HEK293 (cell line): ENCODE measurements around the gene PMM1.

Experiments
- CTCF ChIA-PET: fragments of 350-600 bp; formaldehyde crosslinking; extraction: SDS; loops from one replicate; lab custom pipeline; 2021; ENCODE audit warnings: antibody characterized with exemption; lab: Yijun Ruan, JAX
- POLR2A ChIA-PET: fragments of 300-600 bp; formaldehyde crosslinking; extraction: SDS; loops from one replicate; lab custom pipeline; 2020; ENCODE audit warnings: antibody characterized with exemption, inconsistent platforms; lab: Yijun Ruan, JAX
- H3K27ac ChIP-seq: fragments of 200-500 bp; sonication (Bioruptor generic); 2 replicates; pipeline ENCODE4 v1.5.1; 2014; ENCODE audit warnings: low read depth, low read length, control low read depth, inconsistent platforms; ENCODE audit errors: extremely low read depth
- H3K36me3 ChIP-seq, 2 experiments: fragments of 200-500 bp in 1 of 2; sonication (Bioruptor generic) in 1 of 2; 1 replicate in 1 of 2; 2 replicates in 1 of 2; pipeline ENCODE4 v1.5.1; 2014 to 2017; ENCODE audit warnings: inconsistent platforms in 2 of 2, low read length in 2 of 2; ENCODE audit not compliant: control insufficient read depth in 2 of 2, insufficient read depth in 1 of 2
- H3K4me1 ChIP-seq: fragments of 200-500 bp; sonication (Bioruptor generic); 2 replicates; pipeline ENCODE4 v1.5.1; 2014; ENCODE audit warnings: mild to moderate bottlenecking, low read length, inconsistent platforms; ENCODE audit not compliant: control insufficient read depth, insufficient read depth
- H3K4me3 ChIP-seq: 2 replicates; pipeline ENCODE4 v1.5.1; 2011; ENCODE audit warnings: low read depth, mild to moderate bottlenecking, control low read depth, low read length, moderate library complexity
- H3K9me3 ChIP-seq: fragments of 200-500 bp; sonication (Bioruptor generic); 2 replicates; pipeline ENCODE4 v1.5.1; 2014; ENCODE audit warnings: low read depth, low read length, inconsistent platforms; ENCODE audit not compliant: control insufficient read depth, insufficient read depth
- GFI1B ChIP-seq: fragments of 450-650 bp; formaldehyde crosslinking; IDR thresholded peaks from 2 replicates; pipeline ENCODE4 v1.5.1; 2016; ENCODE audit warnings: missing biosample characterization, missing genetic modification characterization
- KLF16 ChIP-seq: fragments of 450-650 bp; formaldehyde crosslinking; IDR thresholded peaks from 2 replicates; pipeline ENCODE4 v1.5.1; 2017; ENCODE audit warnings: missing biosample characterization, missing genetic modification characterization
- PRDM2 ChIP-seq: fragments of 450-650 bp; formaldehyde crosslinking; IDR thresholded peaks from 2 replicates; pipeline ENCODE4 v1.5.1; 2016; ENCODE audit warnings: missing biosample characterization, missing genetic modification characterization, borderline replicate concordance
- SALL2 ChIP-seq: fragments of 450-650 bp; formaldehyde crosslinking; IDR thresholded peaks from 2 replicates; pipeline ENCODE4 v1.5.0; 2017; ENCODE audit warnings: missing biosample characterization, mild to moderate bottlenecking, missing genetic modification characterization, borderline replicate concordance
- ZNF121 ChIP-seq: fragments of 450-650 bp; formaldehyde crosslinking; IDR thresholded peaks from 2 replicates; pipeline ENCODE4 v1.5.1; 2016; ENCODE audit warnings: missing biosample characterization, missing genetic modification characterization
- ZNF341 ChIP-seq: fragments of 450-650 bp; formaldehyde crosslinking; IDR thresholded peaks from 2 replicates; pipeline ENCODE4; 2016; ENCODE audit warnings: low read depth, missing biosample characterization, missing genetic modification characterization
- ZNF366 ChIP-seq: fragments of 450-650 bp; formaldehyde crosslinking; conservative IDR thresholded peaks from 2 replicates; pipeline ENCODE4 v1.5.1; 2016; ENCODE audit warnings: missing biosample characterization, missing genetic modification characterization
- ZNF658 ChIP-seq: fragments of 450-650 bp; formaldehyde crosslinking; IDR thresholded peaks from 2 replicates; pipeline ENCODE4; 2016; ENCODE audit warnings: missing biosample characterization, missing genetic modification characterization
- ZNF792 ChIP-seq: fragments of 450-650 bp; formaldehyde crosslinking; IDR thresholded peaks from 2 replicates; pipeline ENCODE4 v1.5.1; 2016; ENCODE audit warnings: missing biosample characterization, missing genetic modification characterization
- ZNF830 ChIP-seq: fragments of 450-650 bp; IDR thresholded peaks from 2 replicates; pipeline ENCODE4 v1.5.0; 2018; ENCODE audit warnings: missing biosample characterization, missing genetic modification characterization, low read depth, mild to moderate bottlenecking, moderate library complexity
- ZNF837 ChIP-seq: fragments of 450-650 bp; formaldehyde crosslinking; IDR thresholded peaks from 2 replicates; pipeline ENCODE4 v1.5.1; 2016; ENCODE audit warnings: missing biosample characterization, missing genetic modification characterization
- TF ChIP-seq, protein P1 (sequence below): fragments of 450-650 bp; formaldehyde crosslinking; IDR thresholded peaks from 2 replicates; pipeline ENCODE4 v1.5.1; 2016; ENCODE audit warnings: missing biosample characterization, missing genetic modification characterization
- TF ChIP-seq, protein P2 (sequence below): fragments of 450-650 bp; formaldehyde crosslinking; IDR thresholded peaks from 2 replicates; pipeline ENCODE4 v1.5.1; 2016; ENCODE audit warnings: missing biosample characterization, missing genetic modification characterization

Gene PMM1

DNA sequence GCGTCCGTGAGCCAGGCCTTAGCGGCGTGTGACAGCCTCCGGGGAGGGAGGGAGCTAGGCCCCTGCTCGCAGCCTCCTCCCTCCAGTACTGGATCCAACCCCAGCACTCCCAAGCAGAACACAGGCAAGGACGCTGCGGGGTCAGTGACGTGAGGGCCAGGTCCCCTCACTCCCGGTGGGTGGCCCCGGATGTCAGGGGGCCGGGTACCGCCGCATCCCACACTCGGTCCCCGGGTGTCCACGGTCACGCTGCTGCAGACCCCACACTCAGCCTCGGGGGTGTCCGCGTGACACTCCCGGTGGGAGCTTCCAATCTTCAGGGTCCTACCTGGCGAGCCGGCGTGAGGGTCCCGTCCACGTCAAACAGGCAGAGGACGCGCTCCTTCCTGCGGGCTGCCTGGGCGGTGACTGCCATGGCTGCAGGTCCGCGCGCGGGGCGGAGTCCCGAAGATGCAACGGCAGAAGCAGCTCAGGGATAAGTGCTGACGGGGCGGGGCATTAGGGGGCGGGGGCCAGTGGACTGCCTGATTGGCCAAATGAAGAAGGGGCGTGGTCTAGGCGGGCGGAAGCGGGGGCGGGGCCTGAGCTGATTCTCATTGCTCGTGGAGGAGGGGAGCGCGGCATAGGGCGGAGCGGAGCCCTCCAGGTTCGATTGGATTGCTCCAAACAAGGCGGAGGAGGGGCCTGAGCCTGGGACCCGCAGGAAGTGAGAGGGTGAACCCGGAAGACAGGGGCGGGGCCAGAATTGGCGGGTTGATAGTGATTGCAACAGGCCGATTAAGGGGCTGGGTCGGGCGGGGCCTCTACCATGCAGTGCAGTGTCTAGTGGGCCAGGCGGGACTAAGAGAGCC lies at the start of gene PMM1 (continued):
- TF ChIP-seq PRDM2 (tag by site-specific recombination) (peak; percentile 45; the same call in 1 of the 2 replicates), ZNF341 (tag by site-specific recombination) (peak; percentile 91), SALL2 (no peak), GFI1B (tag by site-specific recombination) (no peak), ZNF366 (tag by site-specific recombination) (0 out of 2 replicates have a peak, but pooled peaks have one; percentile 54), KLF16 (tag by site-specific recombination) (peak; percentile 82), ZNF121 (tag by site-specific recombination) (0 out of 2 replicates have a peak, but pooled peaks have one; percentile 54)

- Histone ChIP-seq H3K4me1 (no peaks in the 10 kb centered on the region), H3K36me3 (peaks cover 95 to 98% of the 10 kb centered on the region in 2 experiments), H3K9me3 (no peaks in the 10 kb centered on the region), H3K27ac (no peak overlapping the region), H3K4me3 (no peak overlapping the region)
- CTCF ChIA-PET: interaction anchor here (0.8 kb wide), 1 partner anchor 1482 kb away, joined by 4 read pairs; no protein-coding TSS in a partner anchor
- POLR2A ChIA-PET: interaction anchor here (1.0 to 3.2 kb wide), 2 partner anchors 16 to 18 kb away, joined by 5 to 12 read pairs; partner anchors contain the start of genes DESI1 and XRCC6
- TF ChIP-seq, protein P1, sequence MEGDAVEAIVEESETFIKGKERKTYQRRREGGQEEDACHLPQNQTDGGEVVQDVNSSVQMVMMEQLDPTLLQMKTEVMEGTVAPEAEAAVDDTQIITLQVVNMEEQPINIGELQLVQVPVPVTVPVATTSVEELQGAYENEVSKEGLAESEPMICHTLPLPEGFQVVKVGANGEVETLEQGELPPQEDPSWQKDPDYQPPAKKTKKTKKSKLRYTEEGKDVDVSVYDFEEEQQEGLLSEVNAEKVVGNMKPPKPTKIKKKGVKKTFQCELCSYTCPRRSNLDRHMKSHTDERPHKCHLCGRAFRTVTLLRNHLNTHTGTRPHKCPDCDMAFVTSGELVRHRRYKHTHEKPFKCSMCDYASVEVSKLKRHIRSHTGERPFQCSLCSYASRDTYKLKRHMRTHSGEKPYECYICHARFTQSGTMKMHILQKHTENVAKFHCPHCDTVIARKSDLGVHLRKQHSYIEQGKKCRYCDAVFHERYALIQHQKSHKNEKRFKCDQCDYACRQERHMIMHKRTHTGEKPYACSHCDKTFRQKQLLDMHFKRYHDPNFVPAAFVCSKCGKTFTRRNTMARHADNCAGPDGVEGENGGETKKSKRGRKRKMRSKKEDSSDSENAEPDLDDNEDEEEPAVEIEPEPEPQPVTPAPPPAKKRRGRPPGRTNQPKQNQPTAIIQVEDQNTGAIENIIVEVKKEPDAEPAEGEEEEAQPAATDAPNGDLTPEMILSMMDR (tag by site-specific recombination): no peak
- TF ChIP-seq ZNF792 (no peak), ZNF658 (tag by site-specific recombination) (no peak), ZNF830 (tag by site-specific recombination) (no peak), ZNF837 (tag by site-specific recombination) (no peak)
- TF ChIP-seq, protein P2, sequence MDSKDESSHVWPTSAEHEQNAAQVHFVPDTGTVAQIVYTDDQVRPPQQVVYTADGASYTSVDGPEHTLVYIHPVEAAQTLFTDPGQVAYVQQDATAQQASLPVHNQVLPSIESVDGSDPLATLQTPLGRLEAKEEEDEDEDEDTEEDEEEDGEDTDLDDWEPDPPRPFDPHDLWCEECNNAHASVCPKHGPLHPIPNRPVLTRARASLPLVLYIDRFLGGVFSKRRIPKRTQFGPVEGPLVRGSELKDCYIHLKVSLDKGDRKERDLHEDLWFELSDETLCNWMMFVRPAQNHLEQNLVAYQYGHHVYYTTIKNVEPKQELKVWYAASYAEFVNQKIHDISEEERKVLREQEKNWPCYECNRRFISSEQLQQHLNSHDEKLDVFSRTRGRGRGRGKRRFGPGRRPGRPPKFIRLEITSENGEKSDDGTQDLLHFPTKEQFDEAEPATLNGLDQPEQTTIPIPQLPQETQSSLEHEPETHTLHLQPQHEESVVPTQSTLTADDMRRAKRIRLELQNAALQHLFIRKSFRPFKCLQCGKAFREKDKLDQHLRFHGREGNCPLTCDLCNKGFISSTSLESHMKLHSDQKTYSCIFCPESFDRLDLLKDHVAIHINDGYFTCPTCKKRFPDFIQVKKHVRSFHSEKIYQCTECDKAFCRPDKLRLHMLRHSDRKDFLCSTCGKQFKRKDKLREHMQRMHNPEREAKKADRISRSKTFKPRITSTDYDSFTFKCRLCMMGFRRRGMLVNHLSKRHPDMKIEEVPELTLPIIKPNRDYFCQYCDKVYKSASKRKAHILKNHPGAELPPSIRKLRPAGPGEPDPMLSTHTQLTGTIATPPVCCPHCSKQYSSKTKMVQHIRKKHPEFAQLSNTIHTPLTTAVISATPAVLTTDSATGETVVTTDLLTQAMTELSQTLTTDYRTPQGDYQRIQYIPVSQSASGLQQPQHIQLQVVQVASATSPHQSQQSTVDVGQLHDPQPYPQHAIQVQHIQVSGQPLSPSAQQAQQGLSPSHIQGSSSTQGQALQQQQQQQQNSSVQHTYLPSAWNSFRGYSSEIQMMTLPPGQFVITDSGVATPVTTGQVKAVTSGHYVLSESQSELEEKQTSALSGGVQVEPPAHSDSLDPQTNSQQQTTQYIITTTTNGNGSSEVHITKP (tag by site-specific recombination): no peak
Observed at GRCh38 chr22:41638748-41639147, 49.1 kb upstream of the PMM1 start.
